Activated T-helper 2 cell treated with anti-CD3 and anti-CD28 coated beads, Interferon-gamma antibody, Interleukin-2, Interleukin-4, amounts not matched to agents 10 μg/mL and 5 μg/mL and 100 μg/mL, durations not matched to agents 14 hours and 24 hours and 36 hours (primary cell): ENCODE data around the gene OR10P1. TPM values are rescaled to one million over a fixed set of nuclear protein-coding genes. Genes with fewer than 3 reads are reported as not detected.
"Not testable (repeated sequence)": the region's sequence is repeated elsewhere in the genome, so short reads cannot be mapped to it uniquely, and the experiment has no call there.

Experiments used
- DNase-seq: peaks from one replicate; pipeline ENCODE4 v3.0.0; 2021; ENCODE audit warnings: low spot score
- H3K27ac Mint-ChIP-seq: one replicate; pipeline ENCODE4 v1.8.0; 2021; ENCODE audit warnings: mixed read lengths
- H3K27me3 Mint-ChIP-seq: one replicate; pipeline ENCODE4 v1.8.0; 2021; ENCODE audit warnings: low read depth, mixed read lengths
- H3K36me3 Mint-ChIP-seq: one replicate; pipeline ENCODE4 v1.8.0; 2021; ENCODE audit warnings: low read depth, mixed read lengths
- H3K4me1 Mint-ChIP-seq: one replicate; pipeline ENCODE4 v1.8.0; 2021; ENCODE audit warnings: low read depth, mixed read lengths
- H3K4me3 Mint-ChIP-seq: one replicate; pipeline ENCODE4 v1.8.0; 2021; ENCODE audit warnings: low read depth, mild to moderate bottlenecking, moderate library complexity, mixed read lengths
- H3K9me3 Mint-ChIP-seq: one replicate; pipeline ENCODE4 v1.8.0; 2021; ENCODE audit warnings: mixed read lengths
- intact Hi-C: fragments of 100-400 bp; cut with micrococcal nuclease; formaldehyde crosslinking; loops from one replicate; pipeline ENCODE4 v1.15.1; 2023
- total RNA-seq: library from RNA; stranded (reverse); gene quantifications from 2 replicates; pipeline ENCODE4 v1.2.3, GENCODE V29; 2022

The OR10P1 gene
- total RNA-seq, 1 donor from 2014 or later: not detected

DNA sequence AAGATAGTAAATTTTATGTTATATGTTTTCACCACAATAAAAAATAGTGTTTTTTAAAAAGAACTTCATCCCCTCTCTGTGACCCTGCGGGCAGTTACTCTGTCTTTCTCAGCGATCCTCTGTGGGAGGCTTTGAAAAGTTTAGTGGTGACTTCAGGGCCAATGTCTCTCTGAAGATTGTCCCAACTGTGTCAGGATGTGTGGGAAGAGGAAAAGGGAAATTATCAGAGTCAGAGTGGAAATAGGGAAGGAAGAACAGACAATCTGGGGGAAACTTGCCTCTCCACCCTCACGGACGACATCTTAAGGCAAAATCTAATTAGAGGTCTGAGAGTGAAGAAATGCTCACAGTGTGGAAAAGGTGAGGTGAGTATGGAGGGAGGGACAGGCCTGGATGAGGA is 3.5 kb upstream of the OR10P1 start:
- Mint-ChIP-seq H3K4me3 (no peak overlapping the region), H3K27ac (no peak overlapping the region), H3K9me3 (no peaks in the 10 kb centered on the region), H3K27me3 (no peaks in the 10 kb centered on the region), H3K36me3 (no peaks in the 10 kb centered on the region), H3K4me1 (peaks cover 29% of the 10 kb centered on the region)
- intact Hi-C loops: no loop called here
- DNase-seq: no peak

- Mint-ChIP-seq H3K36me3 (no peaks in the 10 kb centered on the region), H3K27ac (peak overlapping the region; percentile 88)
These were observed 506 bp upstream of the OR10P1 start for GRCh38 chr12:55636116-55636655.

GRCh38 chr12:55637467-55637866 is 775 bp downstream of the OR10P1 start:
- Mint-ChIP-seq H3K4me3 (peak overlapping the region; percentile 82), H3K9me3 (no peaks in the 10 kb centered on the region), H3K27ac (peak overlapping the region; percentile 90), H3K4me1 (peaks cover 16% of the 10 kb centered on the region), H3K36me3 (no peaks in the 10 kb centered on the region), H3K27me3 (no peaks in the 10 kb centered on the region)
- peak; percentile 37 for DNase-seq
- intact Hi-C loops: no loop called here

More at GRCh38 chr12:55636116-55636655, 506 bp upstream of the OR10P1 start:
- intact Hi-C loops: no loop called here
- Mint-ChIP-seq H3K4me3 (peak overlapping the region; percentile 74), H3K4me1 (peaks cover 9% of the 10 kb centered on the region), H3K27me3 (no peaks in the 10 kb centered on the region), H3K9me3 (no peaks in the 10 kb centered on the region)
- DNase-seq: no peak

- Mint-ChIP-seq H3K9me3 (no peaks in the 10 kb centered on the region), H3K4me3 (no peak overlapping the region), H3K36me3 (no peaks in the 10 kb centered on the region), H3K27ac (no peak overlapping the region), H3K4me1 (peaks cover 30% of the 10 kb centered on the region), H3K27me3 (no peaks in the 10 kb centered on the region)
- no peak for DNase-seq
- intact Hi-C loops: no loop called here
These were observed 4.9 kb downstream of the OR10P1 start for GRCh38 chr12:55641595-55641994.

GRCh38 chr12:55642267-55642666 is 5.6 kb downstream of the OR10P1 start:
- Mint-ChIP-seq H3K4me1 (peaks cover 29% of the 10 kb centered on the region), H3K4me3 (no peak overlapping the region), H3K27me3 (no peaks in the 10 kb centered on the region), H3K9me3 (no peaks in the 10 kb centered on the region), H3K36me3 (no peaks in the 10 kb centered on the region), H3K27ac (no peak overlapping the region)
- intact Hi-C loops: no loop called here
- DNase-seq: no peak

DNA sequence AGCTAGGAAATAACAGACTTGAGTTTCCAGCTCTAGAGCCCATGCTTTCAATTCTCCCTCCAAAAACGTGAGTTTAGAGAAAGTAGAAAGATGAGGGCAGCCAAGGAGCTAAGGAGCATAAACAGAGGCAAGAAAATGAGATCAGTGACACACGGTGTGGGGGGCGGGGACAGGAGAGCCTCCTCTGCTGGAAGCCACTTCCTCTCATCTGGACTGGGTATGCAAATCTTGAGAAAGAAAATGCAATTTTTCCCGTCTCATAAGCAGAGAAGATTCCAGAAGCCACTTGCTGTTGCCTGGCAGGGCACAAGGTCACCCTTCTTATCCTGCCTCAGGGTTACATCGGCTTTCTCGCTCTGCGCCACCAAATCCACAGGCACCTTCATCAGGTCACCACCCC is 6.0 kb downstream of the OR10P1 start:
- intact Hi-C loops: no loop called here
- H3K4me3 Mint-ChIP-seq: no peak overlapping the region
- no peaks in the 10 kb centered on the region for H3K36me3 Mint-ChIP-seq
- H3K4me1 Mint-ChIP-seq: peaks cover 27% of the 10 kb centered on the region
- no peaks in the 10 kb centered on the region for H3K9me3 Mint-ChIP-seq
- no peaks in the 10 kb centered on the region for H3K27me3 Mint-ChIP-seq
- H3K27ac Mint-ChIP-seq: no peak overlapping the region
- DNase-seq: peak; percentile 20

- Mint-ChIP-seq H3K36me3 (no peaks in the 10 kb centered on the region), H3K27ac (no peak overlapping the region), H3K27me3 (no peaks in the 10 kb centered on the region), H3K4me1 (peaks cover 27% of the 10 kb centered on the region), H3K4me3 (no peak overlapping the region), H3K9me3 (peaks cover 4% of the 10 kb centered on the region)
- no peak for DNase-seq
- intact Hi-C loops: no loop called here
These were observed 7.9 kb downstream of the OR10P1 start for GRCh38 chr12:55644591-55644990.

DNA sequence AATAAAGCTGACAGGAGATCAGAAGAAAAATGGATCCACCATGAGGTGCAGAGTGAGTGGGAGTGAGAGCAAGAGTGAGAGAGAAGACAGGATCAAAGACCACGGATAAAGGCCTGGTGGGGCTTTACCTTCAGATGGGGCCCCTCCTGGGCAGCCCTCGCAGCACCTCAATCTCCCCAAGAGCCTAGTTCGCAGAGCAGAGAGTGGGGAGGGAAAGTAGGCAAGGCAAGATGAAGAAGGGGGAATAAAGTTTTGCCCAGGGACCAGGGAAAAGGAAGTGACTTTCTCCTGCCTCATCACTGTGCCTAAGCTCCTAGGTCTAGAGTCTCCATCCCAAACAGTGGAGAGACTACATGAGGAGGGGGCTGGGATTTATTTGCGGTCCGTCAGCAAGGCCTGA is 10.3 kb downstream of the OR10P1 start:
- intact Hi-C loops: loop anchor here (2.0 kb wide), 2 partner anchors 18 to 70 kb away; partner anchors contain the start of gene BLOC1S1
- Mint-ChIP-seq H3K36me3 (peaks cover 3% of the 10 kb centered on the region), H3K4me3 (no peak overlapping the region), H3K27me3 (no peaks in the 10 kb centered on the region), H3K4me1 (peaks cover 27% of the 10 kb centered on the region), H3K27ac (no peak overlapping the region), H3K9me3 (peaks cover 15% of the 10 kb centered on the region)
- DNase-seq: no peak

GRCh38 chr12:55650620-55651298 is 14.1 kb downstream of the OR10P1 start:
- H3K9me3 Mint-ChIP-seq: peaks cover 15% of the 10 kb centered on the region
- H3K4me3 Mint-ChIP-seq, H3K36me3 Mint-ChIP-seq, intact Hi-C loops, DNase-seq, H3K27ac Mint-ChIP-seq, H3K27me3 Mint-ChIP-seq: not testable (repeated sequence)
- peaks cover 24% of the 10 kb centered on the region for H3K4me1 Mint-ChIP-seq

- intact Hi-C loops: no loop called here
- DNase-seq: no peak
- no peaks in the 10 kb centered on the region for H3K27me3 Mint-ChIP-seq
- H3K9me3 Mint-ChIP-seq: peaks cover 15% of the 10 kb centered on the region
- peaks cover 19% of the 10 kb centered on the region for H3K4me1 Mint-ChIP-seq
- peaks cover 3% of the 10 kb centered on the region for H3K36me3 Mint-ChIP-seq
- no peak overlapping the region for H3K27ac Mint-ChIP-seq
- H3K4me3 Mint-ChIP-seq: no peak overlapping the region
These were observed 14.6 kb downstream of the OR10P1 start for GRCh38 chr12:55651299-55651683.

- peaks cover 3% of the 10 kb centered on the region for H3K36me3 Mint-ChIP-seq
- intact Hi-C loops: loop anchor here (2.0 kb wide), 1 partner anchor 464 kb away; no protein-coding TSS in a partner anchor
These were observed 15.7 kb downstream of the OR10P1 start for GRCh38 chr12:55652352-55652751.

GRCh38 chr12:55653031-55653430 is 16.3 kb downstream of the OR10P1 start:
- DNase-seq: no peak
- Mint-ChIP-seq H3K27me3 (peaks cover 7% of the 10 kb centered on the region), H3K9me3 (peaks cover 15% of the 10 kb centered on the region), H3K4me1 (peaks cover 14% of the 10 kb centered on the region), H3K36me3 (peaks cover 3% of the 10 kb centered on the region), H3K27ac (no peak overlapping the region), H3K4me3 (no peak overlapping the region)
- intact Hi-C loops: loop anchor here (2.0 kb wide), 1 partner anchor 464 kb away; no protein-coding TSS in a partner anchor

More at GRCh38 chr12:55652352-55652751, 15.7 kb downstream of the OR10P1 start:
- peaks cover 14% of the 10 kb centered on the region for H3K4me1 Mint-ChIP-seq
- H3K4me3 Mint-ChIP-seq: no peak overlapping the region
- peaks cover 15% of the 10 kb centered on the region for H3K9me3 Mint-ChIP-seq
- no peak for DNase-seq
- peaks cover 3% of the 10 kb centered on the region for H3K27me3 Mint-ChIP-seq
- H3K27ac Mint-ChIP-seq: no peak overlapping the region

- peaks cover 14% of the 10 kb centered on the region for H3K4me1 Mint-ChIP-seq
- peaks cover 3% of the 10 kb centered on the region for H3K36me3 Mint-ChIP-seq
- no peak for DNase-seq
- no peak overlapping the region for H3K4me3 Mint-ChIP-seq
- peaks cover 7% of the 10 kb centered on the region for H3K27me3 Mint-ChIP-seq
- no peak overlapping the region for H3K27ac Mint-ChIP-seq
- H3K9me3 Mint-ChIP-seq: peaks cover 10% of the 10 kb centered on the region
- intact Hi-C loops: no loop called here
These were observed 18.0 kb downstream of the OR10P1 start for GRCh38 chr12:55654511-55655214.
